Keratinocyte (primary cell): Measurements from ENCODE around the gene G6PD.

Experiments
- EZH2 ChIP-seq: IDR thresholded peaks from one replicate; pipeline ENCODE4 v1.6.1; 2012; ENCODE audit warnings: inconsistent platforms, mild to moderate bottlenecking, low read length, moderate library complexity
- TF ChIP-seq, protein P1 (sequence below), 3 experiments: IDR thresholded peaks in 1 of 3; conservative IDR thresholded peaks in 1 of 3; optimal IDR thresholded peaks in 1 of 3; 2 replicates in 2 of 3; 3 replicates in 1 of 3; pipeline versions ENCODE3 to v1.5.1; 2011; ENCODE audit warnings: low read length in 3 of 3, mild to moderate bottlenecking in 3 of 3, moderate library complexity in 2 of 3, control low read depth in 1 of 3, inconsistent platforms in 1 of 3; ENCODE audit not compliant: insufficient read depth in 2 of 3; ENCODE audit errors: extremely low read depth in 1 of 3

DNA sequence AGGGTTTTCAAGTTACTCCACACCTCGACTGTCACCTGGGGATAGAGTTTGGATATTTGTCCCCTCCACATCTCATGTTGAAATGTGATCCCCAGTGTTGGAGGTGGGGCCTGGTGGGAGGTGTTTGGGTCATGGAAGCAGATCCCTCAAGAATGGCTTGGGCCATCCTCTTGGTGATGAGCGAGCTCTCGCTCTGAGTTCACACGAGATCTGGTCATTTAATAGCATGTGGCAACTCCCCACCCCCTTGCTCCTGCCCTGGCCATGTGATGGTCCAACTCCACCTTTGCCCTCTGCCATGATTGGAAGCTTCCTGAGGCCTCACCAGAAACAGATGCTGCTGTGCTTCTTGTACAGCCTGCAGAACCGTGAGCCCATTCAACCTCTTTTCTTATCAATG lies 46.6 kb upstream of the G6PD start:
- TF ChIP-seq, protein P1, sequence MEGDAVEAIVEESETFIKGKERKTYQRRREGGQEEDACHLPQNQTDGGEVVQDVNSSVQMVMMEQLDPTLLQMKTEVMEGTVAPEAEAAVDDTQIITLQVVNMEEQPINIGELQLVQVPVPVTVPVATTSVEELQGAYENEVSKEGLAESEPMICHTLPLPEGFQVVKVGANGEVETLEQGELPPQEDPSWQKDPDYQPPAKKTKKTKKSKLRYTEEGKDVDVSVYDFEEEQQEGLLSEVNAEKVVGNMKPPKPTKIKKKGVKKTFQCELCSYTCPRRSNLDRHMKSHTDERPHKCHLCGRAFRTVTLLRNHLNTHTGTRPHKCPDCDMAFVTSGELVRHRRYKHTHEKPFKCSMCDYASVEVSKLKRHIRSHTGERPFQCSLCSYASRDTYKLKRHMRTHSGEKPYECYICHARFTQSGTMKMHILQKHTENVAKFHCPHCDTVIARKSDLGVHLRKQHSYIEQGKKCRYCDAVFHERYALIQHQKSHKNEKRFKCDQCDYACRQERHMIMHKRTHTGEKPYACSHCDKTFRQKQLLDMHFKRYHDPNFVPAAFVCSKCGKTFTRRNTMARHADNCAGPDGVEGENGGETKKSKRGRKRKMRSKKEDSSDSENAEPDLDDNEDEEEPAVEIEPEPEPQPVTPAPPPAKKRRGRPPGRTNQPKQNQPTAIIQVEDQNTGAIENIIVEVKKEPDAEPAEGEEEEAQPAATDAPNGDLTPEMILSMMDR (optimal IDR thresholded peaks at IDR 0.05 in 1 of 3, IDR thresholded peaks at IDR 0.05 in 1 of 3, conservative IDR thresholded peaks at IDR 0.05 in 1 of 3; ENCODE audit: extremely low read depth in 1 of 3, insufficient read depth in 2 of 3, low read length in 3 of 3), result no peak
- no peak for TF ChIP-seq EZH2
